Hematopoietic multipotent progenitor cell treated with erythropoietin and hydrocortisone succinate and interleukin-3 and kit ligand, for 6 days (in vitro differentiated cells): ENCODE measurements around the gene LRRC7.
"Not testable (repeated sequence)": the region's sequence is repeated elsewhere in the genome, so short reads cannot be mapped to it uniquely, and the experiment has no call there.

Source experiments
- DNase-seq: peaks from one replicate; pipeline ENCODE4 v3.0.0-alpha.2; 2015

The LRRC7 gene

GRCh38 chr1:70045581-70045980 is 477.9 kb downstream of the LRRC7 start:
- DNase-seq, result not testable (repeated sequence)

- no peak for DNase-seq
Measured at GRCh38 chr1:70048336-70049094, 480.8 kb downstream of the LRRC7 start.

- DNase-seq, result no peak
Measured at GRCh38 chr1:70051926-70052325, 484.2 kb downstream of the LRRC7 start.

GRCh38 chr1:70057500-70057899 is 489.8 kb downstream of the LRRC7 start:
- DNase-seq, result no peak

- DNase-seq, result no peak
Measured at GRCh38 chr1:70061231-70061630, 493.5 kb downstream of the LRRC7 start.

GRCh38 chr1:70063861-70064260 is 496.1 kb downstream of the LRRC7 start:
- DNase-seq, result no peak

- DNase-seq, result no peak
Measured at GRCh38 chr1:70066711-70067110, 499.0 kb downstream of the LRRC7 start.

- no peak for DNase-seq
Measured at GRCh38 chr1:70071601-70072000, 503.9 kb downstream of the LRRC7 start.

- DNase-seq, result no peak
Measured at GRCh38 chr1:70072231-70072751, 504.6 kb downstream of the LRRC7 start.

- DNase-seq, result no peak
Measured at GRCh38 chr1:70075761-70076160, 508.0 kb downstream of the LRRC7 start.

GRCh38 chr1:70077066-70077465 is 509.3 kb downstream of the LRRC7 start:
- no peak for DNase-seq

- no peak for DNase-seq
Measured at GRCh38 chr1:70079546-70079945, 511.8 kb downstream of the LRRC7 start.

GRCh38 chr1:70083519-70083918 is 515.8 kb downstream of the LRRC7 start:
- DNase-seq, result peak; percentile 57

GRCh38 chr1:70084314-70084915 is 516.7 kb downstream of the LRRC7 start:
- DNase-seq, result no peak

GRCh38 chr1:70085521-70085920 is 517.8 kb downstream of the LRRC7 start:
- no peak for DNase-seq

GRCh38 chr1:70086897-70087296 is 519.2 kb downstream of the LRRC7 start:
- no peak for DNase-seq

GRCh38 chr1:70090141-70090540 is 522.4 kb downstream of the LRRC7 start:
- DNase-seq, result no peak

- DNase-seq, result no peak
Measured at GRCh38 chr1:70090875-70091274, 523.2 kb downstream of the LRRC7 start.

GRCh38 chr1:70091811-70092210 is 524.1 kb downstream of the LRRC7 start:
- DNase-seq, result no peak

- no peak for DNase-seq
Measured at GRCh38 chr1:70092526-70092925, 524.8 kb downstream of the LRRC7 start.

GRCh38 chr1:70093250-70093975 is 525.7 kb downstream of the LRRC7 start:
- no peak for DNase-seq

GRCh38 chr1:70101231-70101630 is 533.5 kb downstream of the LRRC7 start:
- no peak for DNase-seq

GRCh38 chr1:70101774-70102173 is 534.1 kb downstream of the LRRC7 start:
- no peak for DNase-seq

GRCh38 chr1:70103770-70104169 is 536.0 kb downstream of the LRRC7 start:
- DNase-seq, result no peak
